ENCODE results near the gene FBXO31.

GRCh38 chr16:87304951-87305350 is 78.6 kb downstream of the FBXO31 start:
- TF ChIP-seq CTCF (IDR thresholded peaks at IDR 0.05; ENCODE audit: poor library complexity) (no peak), EZH2phosphoT487 (IDR thresholded peaks at IDR 0.05; ENCODE audit: low read depth, severe bottlenecking, unreplicated experiment) (no peak)
